Osteoblast (primary cell): ENCODE results near the gene MYBPH. TPM values are rescaled to one million over a fixed set of nuclear protein-coding genes. Genes with fewer than 3 reads are reported as not detected.
A peak's percentile ranks its signal among the peaks of the same experiment; 100 is the strongest.

Experiments used
- DNase-seq: peaks from one replicate; pipeline ENCODE4 v3.0.0; 2011; ENCODE audit warnings: low spot score, mixed read lengths; ENCODE audit not compliant: insufficient read length; ENCODE audit errors: missing footprints
- H2AFZ ChIP-seq: 2 replicates; pipeline ENCODE4 v1.6.0; 2011; ENCODE audit warnings: mild to moderate bottlenecking, low read length
- H3K27ac ChIP-seq: 2 replicates; pipeline ENCODE4 v1.5.1; 2011; ENCODE audit warnings: mild to moderate bottlenecking, low read depth, low read length, moderate library complexity
- H3K27me3 ChIP-seq: 2 replicates; pipeline ENCODE4 v1.6.0; 2012; ENCODE audit warnings: mild to moderate bottlenecking, control low read depth, inconsistent platforms, low read length, moderate library complexity; ENCODE audit not compliant: insufficient read depth
- H3K36me3 ChIP-seq: 2 replicates; pipeline ENCODE4 v1.5.1; 2011; ENCODE audit warnings: mild to moderate bottlenecking, low read length, control low read depth, moderate library complexity; ENCODE audit not compliant: insufficient read depth
- H3K4me1 ChIP-seq: 2 replicates; pipeline ENCODE4 v1.5.1; 2011; ENCODE audit warnings: mild to moderate bottlenecking, low read length, control low read depth, moderate library complexity; ENCODE audit not compliant: insufficient read depth
- H3K4me2 ChIP-seq: 2 replicates; pipeline ENCODE4 v1.6.0; 2011; ENCODE audit warnings: mild to moderate bottlenecking, low read length; ENCODE audit not compliant: insufficient read depth
- H3K4me3 ChIP-seq: fragments of 200-600 bp; sonication (generic); 3 replicates; pipeline ENCODE4 v1.5.1; 2012; ENCODE audit warnings: mild to moderate bottlenecking, low read length, inconsistent platforms; ENCODE audit not compliant: insufficient read depth
- H3K79me2 ChIP-seq: 2 replicates; pipeline ENCODE4 v1.6.0; 2012; ENCODE audit warnings: mild to moderate bottlenecking, low read length, control low read depth, inconsistent platforms; ENCODE audit not compliant: insufficient read depth
- H3K9me3 ChIP-seq: 2 replicates; pipeline ENCODE4 v1.5.1; 2011; ENCODE audit warnings: low read depth, low read length, control low read depth
- H4K20me1 ChIP-seq: 2 replicates; pipeline ENCODE4 v1.6.0; 2012; ENCODE audit warnings: mild to moderate bottlenecking, low read length, control low read depth; ENCODE audit not compliant: insufficient read depth
- CTCF ChIP-seq: IDR thresholded peaks from 2 replicates; pipeline ENCODE4 v1.5.1; 2011; ENCODE audit warnings: mild to moderate bottlenecking, low read depth, low read length, moderate library complexity; ENCODE audit errors: extremely low read depth
- total RNA-seq: library from RNA; depleted of rRNA; stranded (reverse); fragments of >200 nt; gene quantifications from 2 replicates; pipeline ENCODE4 v1.2.3, GENCODE V29; 2012

The MYBPH gene
- total RNA-seq, 1 donor: under 0.01 TPM

GRCh38 chr1:203183828-203184227 lies 8.2 kb upstream of the MYBPH start:
- H3K36me3 ChIP-seq: no peaks in the 10 kb centered on the region
- no peak overlapping the region for H3K4me3 ChIP-seq
- no peak overlapping the region for H3K4me2 ChIP-seq

GRCh38 chr1:203182387-203182953 lies 6.8 kb upstream of the MYBPH start:
- Histone ChIP-seq H2AFZ (no peak overlapping the region), H4K20me1 (no peaks in the 10 kb centered on the region), H3K79me2 (no peaks in the 10 kb centered on the region), H3K36me3 (no peaks in the 10 kb centered on the region), H3K4me3 (no peak overlapping the region), H3K27me3 (no peaks in the 10 kb centered on the region), H3K9me3 (no peaks in the 10 kb centered on the region), H3K4me1 (peaks cover 21% of the 10 kb centered on the region), H3K27ac (no peak overlapping the region), H3K4me2 (no peak overlapping the region)
- no peak for DNase-seq
- no peak for TF ChIP-seq CTCF

More at GRCh38 chr1:203183828-203184227, 8.2 kb upstream of the MYBPH start:
- Histone ChIP-seq H2AFZ (no peak overlapping the region), H3K4me1 (peaks cover 10% of the 10 kb centered on the region), H3K27ac (no peak overlapping the region), H4K20me1 (no peaks in the 10 kb centered on the region), H3K79me2 (no peaks in the 10 kb centered on the region), H3K27me3 (no peaks in the 10 kb centered on the region), H3K9me3 (no peaks in the 10 kb centered on the region)
- DNase-seq: peak; percentile 47
- no peak for TF ChIP-seq CTCF

- Histone ChIP-seq H3K27me3 (no peaks in the 10 kb centered on the region), H3K9me3 (no peaks in the 10 kb centered on the region), H3K27ac (no peak overlapping the region), H3K4me2 (no peak overlapping the region), H2AFZ (no peak overlapping the region), H3K4me1 (peaks cover 22% of the 10 kb centered on the region), H3K36me3 (no peaks in the 10 kb centered on the region), H3K79me2 (no peaks in the 10 kb centered on the region), H3K4me3 (no peak overlapping the region), H4K20me1 (no peaks in the 10 kb centered on the region)
- DNase-seq: peak; percentile 48
- TF ChIP-seq CTCF: no peak
Measured at GRCh38 chr1:203181586-203182386, 6.2 kb upstream of the MYBPH start.

- Histone ChIP-seq H3K4me2 (no peak overlapping the region), H3K4me1 (peaks cover 28% of the 10 kb centered on the region), H4K20me1 (no peaks in the 10 kb centered on the region), H3K27me3 (no peaks in the 10 kb centered on the region), H2AFZ (no peak overlapping the region), H3K36me3 (no peaks in the 10 kb centered on the region), H3K4me3 (no peak overlapping the region), H3K27ac (no peak overlapping the region), H3K79me2 (no peaks in the 10 kb centered on the region), H3K9me3 (no peaks in the 10 kb centered on the region)
- peak; percentile 52 for DNase-seq
- TF ChIP-seq CTCF: no peak
Measured at GRCh38 chr1:203180611-203181330, 5.1 kb upstream of the MYBPH start.
